HL-60 (cell line): ENCODE data around the gene SIN3A.
A peak's percentile ranks its signal among the peaks of the same experiment; 100 is the strongest.
"Not testable (repeated sequence)": the region's sequence is repeated elsewhere in the genome, so short reads cannot be mapped to it uniquely, and the experiment has no call there.

Experiments
- DNase-seq, 2 experiments: peaks; one replicate each; pipeline ENCODE4 v3.0.0-alpha.2; 2010 to 2020; ENCODE audit warnings: low read depth in 1 of 2, low spot score in 1 of 2
- H3K27ac ChIP-seq: fragments of 250-450 bp; sonication (Bioruptor Pico); replicated peaks from 2 replicates; pipeline ENCODE4 v1.5.1; 2020; ENCODE audit warnings: mild to moderate bottlenecking, moderate library complexity
- H3K27me3 ChIP-seq: fragments of 250-450 bp; sonication (Bioruptor Pico); 2 replicates; pipeline ENCODE4 v1.5.1; 2021; ENCODE audit warnings: mild to moderate bottlenecking, moderate library complexity; ENCODE audit not compliant: insufficient read depth, poor library complexity, severe bottlenecking
- H3K4me3 ChIP-seq: replicated peaks from 2 replicates; pipeline ENCODE4 v1.5.1; 2011; ENCODE audit warnings: mild to moderate bottlenecking, control low read depth, low read length; ENCODE audit not compliant: insufficient read depth
- GABPA ChIP-seq: IDR thresholded peaks from 2 replicates; pipeline ENCODE4 v1.6.1; 2012; ENCODE audit warnings: low read depth
- POLR2AphosphoS5 ChIP-seq: IDR thresholded peaks from 2 replicates; pipeline ENCODE4 v1.6.1; 2012; ENCODE audit warnings: low read depth
- SPI1 ChIP-seq: IDR thresholded peaks from 2 replicates; pipeline ENCODE4 v1.6.1; 2012; ENCODE audit warnings: low read depth, mild to moderate bottlenecking, borderline replicate concordance
- TF ChIP-seq, protein P1 (sequence below): IDR thresholded peaks from one replicate; pipeline ENCODE4 v1.5.1; 2011; ENCODE audit warnings: low read length, control low read depth, inconsistent platforms; ENCODE audit not compliant: insufficient read depth
- TF ChIP-seq, protein P2 (sequence below): IDR thresholded peaks from 2 replicates; pipeline ENCODE4 v1.6.1; 2012; ENCODE audit warnings: low read depth; ENCODE audit not compliant: insufficient replicate concordance

The SIN3A gene

DNA sequence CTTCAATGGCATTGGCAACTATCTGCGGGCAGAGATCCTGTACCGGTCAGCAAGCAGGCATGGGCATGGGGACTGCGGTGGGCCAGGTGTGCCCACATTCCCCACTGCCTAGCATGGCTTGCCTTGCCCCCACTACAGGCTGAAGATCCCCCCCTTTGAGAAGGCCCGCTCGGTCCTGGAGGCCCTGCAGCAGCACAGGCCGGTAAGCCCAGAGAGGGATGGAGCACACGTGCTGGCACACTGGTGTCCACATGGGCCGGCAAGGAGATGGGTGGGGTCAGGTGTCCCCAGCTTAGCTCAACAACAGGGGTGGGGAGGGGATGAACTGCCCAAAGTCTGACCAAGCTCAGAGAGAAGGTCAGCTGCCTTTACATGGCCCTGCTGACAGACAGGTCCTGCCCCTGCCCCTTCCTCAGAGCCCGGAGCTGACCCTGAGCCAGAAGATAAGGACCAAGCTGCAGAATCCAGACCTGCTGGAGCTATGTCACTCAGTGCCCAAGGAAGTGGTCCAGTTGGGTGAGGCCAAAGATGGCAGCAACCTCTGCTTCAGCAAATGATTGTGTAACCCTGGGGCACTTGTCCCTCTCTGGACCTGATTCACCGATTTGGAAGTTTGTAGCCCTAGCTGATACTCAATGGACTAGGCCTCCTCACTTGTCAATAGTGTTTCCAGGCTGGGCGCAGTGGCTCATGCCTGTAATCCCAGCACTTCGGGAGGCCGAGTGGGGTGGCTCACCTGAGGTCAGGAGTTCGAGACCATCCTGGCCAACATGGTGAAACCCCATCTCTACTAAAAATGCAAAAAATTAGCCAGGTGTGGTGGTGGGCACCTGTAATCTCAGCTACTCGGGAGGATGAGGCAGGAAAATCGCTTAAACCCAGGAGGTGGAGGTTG lies 99.1 kb downstream of the SIN3A start:
- TF ChIP-seq, protein P1, sequence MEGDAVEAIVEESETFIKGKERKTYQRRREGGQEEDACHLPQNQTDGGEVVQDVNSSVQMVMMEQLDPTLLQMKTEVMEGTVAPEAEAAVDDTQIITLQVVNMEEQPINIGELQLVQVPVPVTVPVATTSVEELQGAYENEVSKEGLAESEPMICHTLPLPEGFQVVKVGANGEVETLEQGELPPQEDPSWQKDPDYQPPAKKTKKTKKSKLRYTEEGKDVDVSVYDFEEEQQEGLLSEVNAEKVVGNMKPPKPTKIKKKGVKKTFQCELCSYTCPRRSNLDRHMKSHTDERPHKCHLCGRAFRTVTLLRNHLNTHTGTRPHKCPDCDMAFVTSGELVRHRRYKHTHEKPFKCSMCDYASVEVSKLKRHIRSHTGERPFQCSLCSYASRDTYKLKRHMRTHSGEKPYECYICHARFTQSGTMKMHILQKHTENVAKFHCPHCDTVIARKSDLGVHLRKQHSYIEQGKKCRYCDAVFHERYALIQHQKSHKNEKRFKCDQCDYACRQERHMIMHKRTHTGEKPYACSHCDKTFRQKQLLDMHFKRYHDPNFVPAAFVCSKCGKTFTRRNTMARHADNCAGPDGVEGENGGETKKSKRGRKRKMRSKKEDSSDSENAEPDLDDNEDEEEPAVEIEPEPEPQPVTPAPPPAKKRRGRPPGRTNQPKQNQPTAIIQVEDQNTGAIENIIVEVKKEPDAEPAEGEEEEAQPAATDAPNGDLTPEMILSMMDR: no peak
- TF ChIP-seq, protein P2, sequence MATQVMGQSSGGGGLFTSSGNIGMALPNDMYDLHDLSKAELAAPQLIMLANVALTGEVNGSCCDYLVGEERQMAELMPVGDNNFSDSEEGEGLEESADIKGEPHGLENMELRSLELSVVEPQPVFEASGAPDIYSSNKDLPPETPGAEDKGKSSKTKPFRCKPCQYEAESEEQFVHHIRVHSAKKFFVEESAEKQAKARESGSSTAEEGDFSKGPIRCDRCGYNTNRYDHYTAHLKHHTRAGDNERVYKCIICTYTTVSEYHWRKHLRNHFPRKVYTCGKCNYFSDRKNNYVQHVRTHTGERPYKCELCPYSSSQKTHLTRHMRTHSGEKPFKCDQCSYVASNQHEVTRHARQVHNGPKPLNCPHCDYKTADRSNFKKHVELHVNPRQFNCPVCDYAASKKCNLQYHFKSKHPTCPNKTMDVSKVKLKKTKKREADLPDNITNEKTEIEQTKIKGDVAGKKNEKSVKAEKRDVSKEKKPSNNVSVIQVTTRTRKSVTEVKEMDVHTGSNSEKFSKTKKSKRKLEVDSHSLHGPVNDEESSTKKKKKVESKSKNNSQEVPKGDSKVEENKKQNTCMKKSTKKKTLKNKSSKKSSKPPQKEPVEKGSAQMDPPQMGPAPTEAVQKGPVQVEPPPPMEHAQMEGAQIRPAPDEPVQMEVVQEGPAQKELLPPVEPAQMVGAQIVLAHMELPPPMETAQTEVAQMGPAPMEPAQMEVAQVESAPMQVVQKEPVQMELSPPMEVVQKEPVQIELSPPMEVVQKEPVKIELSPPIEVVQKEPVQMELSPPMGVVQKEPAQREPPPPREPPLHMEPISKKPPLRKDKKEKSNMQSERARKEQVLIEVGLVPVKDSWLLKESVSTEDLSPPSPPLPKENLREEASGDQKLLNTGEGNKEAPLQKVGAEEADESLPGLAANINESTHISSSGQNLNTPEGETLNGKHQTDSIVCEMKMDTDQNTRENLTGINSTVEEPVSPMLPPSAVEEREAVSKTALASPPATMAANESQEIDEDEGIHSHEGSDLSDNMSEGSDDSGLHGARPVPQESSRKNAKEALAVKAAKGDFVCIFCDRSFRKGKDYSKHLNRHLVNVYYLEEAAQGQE: no peak
- no peak overlapping the region for H3K27ac ChIP-seq
- no peak for DNase-seq
- H3K4me3 ChIP-seq: no peak overlapping the region
- peaks cover 9% of the 10 kb centered on the region for H3K27me3 ChIP-seq

DNA sequence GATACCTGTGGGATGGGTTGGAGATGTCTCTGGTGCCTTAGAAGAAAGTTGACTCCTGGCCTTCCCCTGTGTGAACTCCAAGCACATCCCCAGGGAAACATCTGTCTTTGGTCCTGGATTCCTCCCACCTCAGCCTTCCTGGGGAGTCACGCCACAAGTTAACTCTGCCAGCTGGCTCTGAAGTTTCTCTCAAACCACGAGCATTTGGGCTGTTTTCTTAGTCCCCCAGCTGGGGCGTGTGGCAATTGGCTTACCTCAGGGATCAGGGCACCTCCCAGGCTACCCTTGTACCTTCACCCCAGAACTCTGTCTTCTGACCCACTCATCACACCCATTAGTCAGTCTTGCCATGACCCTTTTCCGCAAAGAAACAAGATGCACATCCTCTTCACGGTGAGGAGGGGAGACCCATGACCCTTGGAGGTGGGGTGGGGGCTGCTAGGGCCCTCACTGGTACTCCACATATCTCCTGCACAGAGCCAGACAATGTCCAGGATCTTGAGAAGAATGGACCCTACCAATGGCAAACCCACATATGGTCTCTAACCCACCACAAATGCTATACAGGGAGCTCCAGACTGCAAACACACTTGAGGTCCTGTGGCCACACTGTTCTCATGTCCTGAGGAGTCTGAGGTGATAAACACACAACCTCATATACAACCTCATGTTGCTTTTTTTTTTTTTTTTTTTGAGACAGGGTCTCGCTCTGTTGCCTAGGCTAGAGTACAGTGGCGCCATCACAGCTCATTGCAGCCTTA lies 100.7 kb downstream of the SIN3A start:
- TF ChIP-seq, protein P2: no peak
- no peak for TF ChIP-seq POLR2AphosphoS5
- TF ChIP-seq SPI1: no peak
- TF ChIP-seq, protein P1: no peak
- no peak for TF ChIP-seq GABPA
- H3K27me3 ChIP-seq: peaks cover 16% of the 10 kb centered on the region
- no peak overlapping the region for H3K4me3 ChIP-seq
- H3K27ac ChIP-seq: no peak overlapping the region; the same call in 1 of the 2 replicates
- peak in 1 of 2 experiments; percentile 4 for DNase-seq

DNA sequence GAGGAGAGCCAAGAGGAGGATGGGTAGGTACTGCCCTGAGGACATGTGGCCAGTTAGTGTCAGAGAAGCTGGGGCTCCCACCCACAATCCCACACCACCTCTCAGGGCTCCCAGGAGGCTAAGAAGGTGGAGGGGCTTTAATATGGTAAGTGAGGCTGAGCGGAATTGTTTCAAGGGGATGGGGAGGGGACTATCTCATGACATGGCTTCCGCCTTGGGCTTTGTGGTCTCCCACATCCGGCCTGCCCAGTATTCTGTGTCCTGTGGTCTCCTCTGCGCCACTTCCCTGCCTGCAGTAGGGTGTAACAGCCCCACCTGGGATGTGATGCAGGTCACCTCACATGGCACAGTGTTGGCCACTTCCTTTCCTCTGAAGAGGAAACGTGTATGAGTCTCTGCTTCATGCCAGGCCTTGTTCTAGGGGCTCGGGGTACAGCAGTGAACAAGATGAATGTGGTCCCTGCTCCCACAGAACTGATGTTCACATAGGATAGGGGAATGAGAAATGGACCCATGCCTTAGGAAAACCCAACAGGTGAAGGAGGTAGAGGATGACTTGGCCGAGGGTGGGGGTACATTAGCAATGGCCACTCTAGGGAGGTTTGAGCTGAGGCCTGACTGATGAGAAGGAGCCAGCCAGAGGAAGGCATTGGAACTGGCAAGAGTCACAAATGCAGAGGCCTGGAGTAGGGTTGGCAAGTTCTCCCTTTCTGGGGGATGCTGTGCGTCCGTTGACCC lies 101.5 kb downstream of the SIN3A start:
- DNase-seq: peak; percentile 86 to 95
- H3K4me3 ChIP-seq: no peak overlapping the region
- peak; percentile 87 for TF ChIP-seq SPI1
- TF ChIP-seq POLR2AphosphoS5: peak; percentile 96
- TF ChIP-seq, protein P2: no peak
- TF ChIP-seq, protein P1: no peak
- TF ChIP-seq GABPA: peak; percentile 62; the same call in 1 of the 2 replicates
- H3K27ac ChIP-seq: peak overlapping the region; percentile 7
- H3K27me3 ChIP-seq: peaks cover 16% of the 10 kb centered on the region

DNA sequence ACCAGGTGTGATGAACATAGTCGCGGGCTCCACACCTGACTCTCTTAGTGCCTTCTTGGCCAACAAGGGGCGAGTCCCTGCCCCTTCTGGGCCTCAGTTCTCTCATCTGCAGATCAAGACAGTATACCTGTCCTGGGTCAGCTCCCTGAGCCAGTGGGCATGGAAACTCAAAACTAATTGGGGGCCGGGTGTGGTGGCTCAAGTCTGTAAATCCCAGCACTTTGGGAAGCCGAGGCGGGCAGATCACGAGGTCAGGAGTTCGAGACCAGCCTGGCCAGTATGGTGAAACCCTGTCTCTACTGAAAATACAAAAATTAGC lies 102.2 kb downstream of the SIN3A start:
- not testable (repeated sequence) for DNase-seq, H3K4me3 ChIP-seq

More for the DNA sequence above, 102.2 kb downstream of the SIN3A start:
- H3K27me3 ChIP-seq: peaks cover 16% of the 10 kb centered on the region
- H3K27ac ChIP-seq: peak overlapping the region; percentile 7
